GM19023 (cell line): ENCODE measurements around the gene MCC.

Experiments
- ATAC-seq: cut with Tn5 transposase; IDR thresholded peaks from one replicate; pipeline ENCODE4 v1.9.1; 2021; ENCODE audit warnings: mild to moderate bottlenecking, moderate library complexity; ENCODE audit not compliant: unreplicated experiment

Gene MCC

DNA sequence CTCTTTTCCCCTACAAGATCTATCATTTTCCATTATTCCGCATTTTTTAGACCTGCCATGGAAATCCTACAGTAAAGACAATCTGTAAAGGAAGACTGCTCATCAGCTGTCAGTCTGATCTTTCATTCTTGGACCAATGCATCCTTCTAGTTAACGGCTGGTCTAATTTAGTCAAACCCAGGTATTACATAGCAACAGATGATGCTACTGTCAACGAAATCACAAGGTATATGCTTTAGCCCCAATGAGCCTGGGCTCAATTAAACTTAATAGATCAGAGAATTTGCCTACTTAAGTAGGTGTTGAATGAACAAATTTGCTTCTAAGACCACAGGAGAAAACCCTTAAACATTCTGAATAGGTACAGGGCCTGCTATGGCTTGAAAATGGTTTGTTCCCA lies 260.5 kb downstream of the MCC start:
- ATAC-seq, result no peak

DNA sequence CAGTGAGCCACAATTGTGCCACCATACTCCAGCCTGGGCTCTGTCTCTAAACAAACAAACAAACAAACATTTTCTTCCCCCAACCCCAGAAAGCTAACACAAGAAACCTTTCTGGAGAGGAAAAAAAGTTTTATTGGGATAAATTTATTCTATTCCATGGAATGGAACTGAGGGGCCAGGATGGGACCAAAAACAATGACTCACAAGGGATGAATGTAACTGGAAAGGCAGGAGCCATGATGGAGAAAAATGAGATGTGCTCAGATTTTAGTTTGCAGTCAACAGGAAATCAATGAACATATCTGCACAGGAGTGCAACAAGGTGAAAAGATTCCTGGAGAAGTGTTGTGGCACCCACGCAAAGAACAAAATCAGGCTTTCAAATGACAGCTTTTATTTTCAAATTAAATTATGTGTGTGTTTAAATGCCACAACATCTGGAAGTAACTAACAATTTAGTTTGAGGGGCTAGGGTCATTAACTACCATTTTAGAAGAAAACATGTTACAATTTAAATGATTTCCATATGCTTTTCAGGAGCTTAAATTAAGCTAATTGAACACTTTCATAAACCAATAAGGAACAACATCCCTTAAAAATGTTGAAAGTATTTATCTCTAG lies 262.0 kb downstream of the MCC start:
- no peak for ATAC-seq

DNA sequence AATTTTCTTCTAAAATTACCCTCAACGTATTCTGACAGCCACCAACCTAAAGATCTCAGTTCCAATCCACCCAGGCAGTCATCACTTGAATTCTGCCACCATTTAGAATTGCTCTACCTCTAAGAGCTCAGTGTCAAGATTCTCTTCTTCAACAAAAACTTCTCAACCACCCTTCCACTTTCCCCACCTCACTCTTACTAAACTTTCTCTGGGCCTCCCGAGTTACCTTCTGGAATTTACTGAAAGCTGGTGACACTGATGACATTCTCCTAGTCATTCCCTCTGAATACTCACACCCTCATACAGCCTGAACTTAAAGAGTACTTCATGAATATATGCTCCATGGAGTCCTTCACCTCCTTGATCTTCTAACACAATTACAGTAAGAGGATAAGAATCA lies 263.0 kb downstream of the MCC start:
- ATAC-seq, result no peak

DNA sequence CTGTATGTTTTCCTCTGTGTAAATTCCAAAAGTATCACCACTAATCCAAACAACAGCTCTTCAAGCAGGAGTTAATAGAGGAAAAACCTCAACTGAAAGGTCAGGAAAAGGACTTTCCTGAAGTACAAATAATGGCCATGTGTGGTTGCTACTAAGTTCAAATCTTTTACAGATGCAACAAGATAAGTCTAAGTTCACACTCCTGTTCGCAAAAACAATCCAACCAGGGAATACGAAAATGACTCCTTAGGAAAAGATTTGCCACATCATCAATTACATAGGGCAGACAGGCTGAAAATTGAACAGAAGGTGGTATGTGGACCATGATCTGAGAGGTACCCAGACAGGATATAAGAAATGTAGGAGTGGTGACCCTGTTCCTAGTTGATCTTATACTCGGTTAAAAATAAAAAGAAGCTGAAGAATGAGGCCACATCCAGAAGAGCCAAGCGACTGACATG lies 263.6 kb downstream of the MCC start:
- no peak for ATAC-seq

DNA sequence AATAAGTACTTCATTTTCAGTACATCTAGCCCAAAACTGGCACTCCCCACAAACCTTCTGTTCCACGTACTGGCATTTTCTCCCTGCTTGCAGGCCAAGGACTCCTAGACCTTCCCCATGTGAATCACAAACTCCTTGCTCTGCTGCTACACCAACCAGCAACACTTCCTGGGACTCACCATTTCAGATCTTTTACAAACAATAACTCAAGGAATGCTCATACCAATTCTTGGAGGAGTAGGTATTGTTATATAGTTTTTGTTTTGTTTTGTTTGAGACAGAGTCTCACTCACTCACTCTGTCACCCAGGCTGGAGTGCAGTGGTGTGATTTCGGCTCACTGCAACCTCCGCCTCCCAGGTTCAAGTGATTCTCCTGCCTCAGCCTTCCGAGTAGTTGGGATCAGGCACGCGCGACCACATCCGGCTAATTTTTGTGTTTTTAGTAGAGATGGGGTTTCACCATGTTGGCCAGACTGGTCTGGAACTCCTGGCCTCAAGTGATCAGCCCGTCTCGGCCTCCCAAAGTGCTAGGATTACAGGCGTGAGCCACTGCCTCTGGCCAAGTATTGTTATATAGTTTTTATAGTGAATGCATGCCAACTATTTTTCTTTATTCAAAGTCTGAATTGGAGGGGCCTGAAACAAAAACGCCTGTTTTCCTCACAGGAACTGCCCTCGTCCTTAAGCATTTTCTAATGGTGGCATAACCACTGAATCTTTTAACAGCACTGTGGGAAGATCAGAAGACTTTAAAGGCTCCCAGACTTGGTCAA lies 264.2 kb downstream of the MCC start:
- ATAC-seq, result no peak

DNA sequence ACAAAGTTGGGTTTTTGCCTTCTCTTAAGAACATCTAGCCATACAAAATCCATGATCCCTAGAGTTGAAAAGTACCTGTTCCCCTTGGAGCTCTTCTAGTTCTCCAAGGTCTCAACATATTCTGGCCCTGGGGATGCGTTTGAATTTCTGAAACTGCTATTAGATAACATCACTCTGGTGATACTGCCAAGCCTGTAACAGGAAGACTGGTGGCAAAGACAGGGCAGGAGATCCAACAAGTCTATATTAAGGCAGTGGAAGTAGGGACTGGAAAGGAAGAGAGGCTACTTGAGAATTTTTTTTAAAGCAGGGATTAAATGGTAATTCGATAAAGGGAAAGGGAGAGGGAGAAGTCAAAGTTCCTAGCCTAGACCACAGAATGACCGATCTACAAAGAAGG lies 264.9 kb downstream of the MCC start:
- ATAC-seq, result no peak

DNA sequence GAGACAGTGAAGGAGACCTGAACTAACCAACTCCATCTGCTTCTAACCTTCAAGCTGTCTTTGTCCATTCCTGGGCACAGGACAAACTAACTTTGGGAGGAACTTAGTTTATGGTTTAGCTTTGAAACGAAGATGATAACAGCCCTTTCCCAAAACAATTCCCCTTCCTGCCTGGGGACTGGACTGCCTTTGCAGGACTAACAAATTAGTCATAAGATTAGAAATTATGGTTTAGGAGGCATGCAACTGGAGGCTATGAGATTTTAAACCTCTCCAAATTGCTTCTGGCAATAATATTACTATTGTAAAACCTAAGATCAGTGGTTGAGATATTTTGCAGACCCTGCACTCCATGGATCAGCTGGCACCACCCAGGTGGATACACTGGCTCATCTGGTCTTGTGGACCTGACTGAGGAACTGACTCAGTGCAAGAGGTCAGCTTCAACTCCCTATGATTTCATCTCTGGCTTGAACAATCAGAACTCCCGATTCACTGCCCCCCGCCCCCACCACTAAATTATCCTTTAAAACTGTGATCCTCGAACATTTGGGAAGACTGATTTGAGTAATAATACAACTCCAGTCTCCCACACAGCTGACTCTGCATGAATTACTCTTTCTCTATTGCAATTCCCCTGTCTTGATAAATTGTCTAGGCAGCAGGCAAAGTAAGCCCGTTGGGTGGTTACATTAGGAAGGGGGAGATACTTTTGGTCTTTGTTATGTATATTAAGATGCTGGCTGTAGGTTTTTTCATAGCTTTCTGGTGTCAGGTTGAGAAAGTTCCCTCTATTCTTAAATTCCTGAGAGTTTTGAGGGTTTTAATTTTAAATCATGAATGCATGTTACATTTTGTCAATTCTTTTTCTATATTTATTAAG lies 266.7 kb downstream of the MCC start:
- no peak for ATAC-seq

DNA sequence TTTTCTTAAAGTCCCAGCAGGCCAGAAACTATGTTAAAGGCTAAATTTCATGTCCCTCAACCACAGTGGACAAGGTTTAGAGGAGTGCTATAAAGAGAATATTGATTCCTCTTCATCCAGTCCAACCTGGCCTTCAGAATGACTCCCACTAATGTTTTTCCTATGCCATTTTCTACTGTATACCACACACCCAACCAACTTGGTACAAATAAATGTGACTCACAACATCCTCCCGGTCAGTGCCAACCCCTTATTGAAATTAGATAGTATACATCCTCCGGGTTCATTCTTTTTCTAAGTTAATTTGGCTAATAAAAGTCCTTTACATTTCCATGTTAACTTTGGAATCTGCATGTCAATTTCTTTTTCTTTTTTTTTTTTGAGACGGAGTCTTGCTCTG lies 268.6 kb downstream of the MCC start:
- no peak for ATAC-seq

DNA sequence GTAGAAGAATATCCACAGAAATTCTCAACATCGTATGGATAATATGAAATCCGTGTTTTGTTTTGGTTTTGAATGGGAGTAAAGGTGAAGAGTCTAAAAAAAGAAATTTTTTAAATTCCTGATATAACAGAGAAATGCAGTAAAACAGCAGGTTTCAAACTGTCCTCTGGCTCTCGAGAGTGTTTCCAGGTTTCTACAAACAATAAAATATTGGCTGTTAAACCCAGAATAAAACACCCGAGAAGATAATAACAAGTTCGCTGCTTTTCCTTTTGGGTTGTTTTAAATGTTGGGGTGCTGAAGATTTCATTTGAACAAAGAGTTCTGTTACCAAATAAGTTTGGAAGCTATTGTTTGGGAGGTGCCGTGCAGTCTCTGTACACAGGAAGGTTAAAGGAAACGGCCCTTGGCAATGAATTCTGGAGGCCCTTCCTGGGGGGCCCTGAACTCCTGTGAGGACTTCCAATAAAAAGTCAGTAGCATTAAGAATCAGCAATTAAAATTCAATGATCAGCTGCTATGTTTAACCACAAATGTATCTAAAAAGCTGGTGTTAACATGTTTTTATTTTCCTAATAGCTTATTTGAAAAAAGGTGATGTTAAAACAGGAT lies 269.2 kb downstream of the MCC start:
- ATAC-seq, result no peak

DNA sequence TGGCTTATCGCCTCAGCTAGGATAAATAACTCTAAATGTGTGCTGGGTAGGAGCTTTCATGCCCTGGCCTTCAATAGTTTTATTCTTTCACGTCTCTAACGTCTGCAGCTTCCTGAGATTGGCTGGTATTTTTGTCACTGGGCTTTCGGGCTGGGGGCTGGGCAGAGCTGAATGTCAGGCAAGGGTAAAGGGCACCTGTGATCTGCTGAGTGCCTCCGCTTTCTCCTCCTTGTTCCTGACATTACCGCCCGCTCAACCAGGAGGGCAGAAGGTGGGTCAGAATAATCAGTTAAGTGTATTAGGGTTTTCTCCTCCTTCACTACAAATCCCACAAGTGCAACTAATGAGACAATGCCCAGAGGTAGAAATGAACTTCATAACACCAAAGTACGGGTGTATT lies 270.1 kb downstream of the MCC start:
- ATAC-seq, result no peak

DNA sequence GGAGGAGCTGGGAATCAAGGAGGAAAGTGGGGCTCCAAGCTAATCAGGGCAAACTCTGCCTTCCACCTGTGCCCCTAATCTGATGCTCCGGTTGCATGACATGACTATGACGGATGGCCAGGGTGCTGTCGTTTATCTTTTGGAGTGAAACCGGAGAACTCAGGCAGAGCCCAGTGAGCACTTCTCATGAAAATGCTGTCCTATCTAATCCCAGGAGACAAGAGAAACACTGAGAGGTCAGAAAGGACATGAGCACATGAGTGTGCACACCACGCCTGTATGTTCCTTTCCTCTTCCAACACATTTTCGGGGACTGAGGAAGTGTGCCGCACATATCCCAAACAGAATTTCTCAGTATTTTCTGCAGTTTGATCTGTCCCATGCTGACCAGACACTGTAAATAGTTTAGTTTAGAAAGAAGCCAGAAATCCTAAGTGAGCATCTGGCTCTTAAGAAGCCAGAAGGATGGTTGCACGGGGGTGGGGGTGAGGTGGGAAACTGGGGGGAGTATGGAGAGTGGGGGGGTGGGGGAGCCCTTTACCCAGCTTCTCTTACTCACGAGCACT lies 270.6 kb downstream of the MCC start:
- ATAC-seq, result no peak

DNA sequence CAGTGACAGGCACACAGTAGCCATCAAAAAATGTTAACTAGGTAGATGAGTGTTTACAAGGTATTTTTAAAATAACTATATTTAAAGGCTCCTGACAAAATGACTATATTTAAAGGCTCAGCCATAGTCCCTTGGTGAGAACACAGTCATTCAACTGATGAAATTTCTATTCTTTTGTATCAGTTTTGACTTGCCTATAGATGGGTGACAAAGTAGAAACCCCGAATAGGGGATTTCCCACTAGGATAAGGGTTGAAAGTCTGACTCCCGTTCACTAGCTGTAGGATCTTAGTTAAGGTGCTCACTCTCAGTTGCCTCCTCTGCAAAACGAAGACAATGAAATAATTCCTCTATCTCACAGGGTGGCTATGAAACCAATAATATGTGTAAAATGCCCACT lies 271.7 kb downstream of the MCC start:
- ATAC-seq, result no peak

DNA sequence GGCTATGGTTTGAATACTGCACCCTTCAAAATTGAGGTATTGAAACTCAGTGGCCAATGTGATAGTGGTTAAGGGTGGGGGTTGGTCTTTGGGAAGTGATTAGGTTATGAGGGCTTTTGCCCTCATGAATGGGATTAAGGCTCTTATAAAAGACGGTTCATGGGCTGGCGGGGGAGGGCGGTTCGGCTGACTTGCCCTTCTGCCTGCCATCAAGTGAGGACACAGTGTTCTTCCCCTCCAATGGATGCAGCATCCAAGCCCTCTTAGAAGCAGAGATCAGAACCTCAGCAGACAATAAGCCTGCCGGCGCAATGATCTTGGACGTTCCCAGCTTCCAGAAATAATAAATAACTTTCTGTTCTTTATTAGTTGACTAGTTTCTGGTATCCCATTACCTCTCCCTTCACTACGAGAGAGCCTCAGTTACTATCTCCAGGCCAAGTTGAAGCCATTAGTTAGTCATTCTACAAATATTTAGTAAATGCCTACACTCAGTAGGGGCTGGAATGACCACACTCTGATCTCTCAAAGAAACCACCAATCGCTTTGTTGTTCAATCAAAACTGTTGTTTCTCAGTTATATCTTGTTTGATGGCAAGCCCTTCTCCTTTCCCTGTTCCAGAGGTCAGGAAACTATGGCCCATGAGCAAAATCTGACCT lies 272.7 kb downstream of the MCC start:
- ATAC-seq, result no peak

DNA sequence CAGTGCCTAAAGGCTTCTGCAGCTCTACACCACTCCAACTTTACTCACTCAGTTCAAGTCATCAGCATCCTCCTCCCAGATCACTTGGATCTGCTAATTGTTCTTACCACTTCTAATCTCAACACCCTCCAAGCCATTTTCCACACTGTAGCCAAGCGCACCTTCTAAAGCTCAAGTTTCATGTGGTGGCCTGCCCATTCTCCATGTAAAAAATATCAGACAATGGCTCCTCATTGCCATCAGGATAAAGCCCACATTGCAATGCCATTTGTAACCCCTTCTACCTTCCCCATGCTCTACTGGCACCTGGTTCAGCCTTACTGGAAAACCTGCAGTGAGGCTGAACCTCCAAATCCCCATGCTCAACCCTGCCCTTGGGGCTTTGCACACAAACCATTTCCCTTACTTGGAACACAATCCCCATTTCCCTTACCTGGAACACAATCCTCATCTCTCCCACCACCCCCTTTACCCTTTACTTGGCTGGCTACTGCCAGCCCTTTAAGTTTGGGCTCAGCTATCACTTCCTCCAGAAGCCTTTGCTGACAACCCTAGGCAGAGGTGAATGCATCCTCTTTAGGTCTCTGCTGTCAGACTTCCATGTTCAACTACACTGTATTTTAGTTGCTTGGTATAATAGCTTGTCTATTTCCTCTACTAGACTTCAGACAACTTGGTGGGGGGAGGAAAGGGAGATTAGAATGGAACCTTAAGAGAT lies 273.5 kb downstream of the MCC start:
- no peak for ATAC-seq

DNA sequence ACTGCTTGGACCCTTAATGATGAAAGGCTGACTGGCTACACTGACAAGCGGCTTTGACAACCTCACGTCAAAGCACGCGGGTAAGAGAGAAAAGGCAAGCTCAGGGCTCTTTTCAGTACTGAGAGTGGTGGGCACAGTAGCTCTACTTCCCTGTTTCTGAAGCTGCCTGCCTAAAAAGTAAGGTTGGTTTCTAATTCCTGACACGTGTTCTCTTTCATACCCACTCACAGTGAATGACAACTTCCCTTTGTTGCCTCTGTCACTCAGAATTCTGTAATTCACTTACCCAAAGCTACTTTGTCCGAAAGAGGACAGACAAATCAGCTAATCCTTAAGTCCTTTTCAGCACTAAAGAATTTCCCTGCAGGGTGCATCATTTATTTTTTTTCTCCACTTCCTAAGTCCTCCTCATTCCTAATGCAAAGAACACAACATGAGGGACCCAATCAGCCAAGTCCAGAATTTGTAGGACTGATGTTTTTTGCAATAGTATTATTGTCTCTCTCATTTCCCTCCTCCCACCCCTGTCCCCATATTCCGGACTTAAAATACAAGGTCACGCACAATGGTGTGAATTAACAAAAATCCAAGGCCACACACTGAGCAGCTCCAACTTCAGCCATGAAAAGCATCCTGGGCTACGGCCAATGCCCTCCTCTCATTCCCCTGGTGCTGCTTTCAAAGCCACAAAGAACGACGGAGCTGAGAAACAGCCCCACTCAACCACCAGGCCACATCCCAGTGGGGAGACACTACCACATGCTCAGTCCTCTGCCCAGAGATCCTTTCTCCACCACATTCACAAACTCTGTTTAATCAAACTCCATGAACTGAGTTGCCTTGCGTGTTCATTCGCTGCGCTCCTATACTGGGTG lies 274.5 kb downstream of the MCC start:
- ATAC-seq, result peak; percentile 52

DNA sequence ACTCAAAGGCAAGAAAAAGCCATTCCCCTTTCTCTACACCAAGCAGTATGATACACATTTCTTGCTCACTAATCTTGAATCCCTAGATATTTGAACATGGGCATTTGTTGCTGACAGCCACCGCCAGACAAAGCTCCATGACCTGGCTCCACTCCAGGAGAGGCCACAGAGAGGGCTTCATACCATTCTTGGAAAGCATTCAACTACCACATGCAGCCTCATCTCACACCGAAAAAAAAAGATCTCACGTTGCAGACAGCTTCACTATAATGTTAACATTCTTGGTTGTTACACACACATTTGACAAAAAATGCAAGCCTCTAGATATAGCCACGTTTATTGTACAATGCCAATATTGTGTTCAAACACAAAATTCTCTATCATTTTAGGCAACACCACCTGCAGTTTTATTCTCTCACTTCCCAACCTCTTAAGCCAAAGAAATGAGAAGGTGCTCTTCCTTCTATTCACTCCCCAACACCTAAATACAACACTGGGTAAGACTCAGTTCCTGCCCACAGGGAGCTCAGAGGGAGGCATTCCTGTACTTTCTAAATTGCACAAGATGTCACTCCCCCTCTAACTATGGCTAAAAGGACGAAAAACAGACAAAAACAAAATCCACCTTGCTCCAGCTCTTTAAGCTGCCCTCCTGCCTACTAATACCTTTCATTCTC lies 275.9 kb downstream of the MCC start:
- ATAC-seq, result no peak

DNA sequence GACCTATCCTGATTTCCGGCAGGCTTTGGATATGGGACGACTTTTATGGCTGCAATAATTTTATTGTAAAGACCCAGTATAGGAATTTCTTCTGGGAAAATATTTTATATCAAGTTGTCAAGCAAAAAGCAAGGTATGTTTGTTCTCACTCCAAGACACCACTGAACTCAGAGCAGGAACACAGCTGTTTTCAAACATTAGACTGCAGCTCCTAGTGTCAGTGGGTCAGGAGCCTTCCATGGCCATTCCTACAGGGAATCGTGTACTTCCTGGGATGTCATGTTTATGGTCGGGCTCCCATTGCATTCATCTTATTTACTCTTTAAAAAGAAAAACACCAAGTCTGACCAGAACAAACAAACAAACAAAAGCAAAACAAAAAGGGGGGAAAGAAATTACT lies 278.8 kb downstream of the MCC start:
- no peak for ATAC-seq

DNA sequence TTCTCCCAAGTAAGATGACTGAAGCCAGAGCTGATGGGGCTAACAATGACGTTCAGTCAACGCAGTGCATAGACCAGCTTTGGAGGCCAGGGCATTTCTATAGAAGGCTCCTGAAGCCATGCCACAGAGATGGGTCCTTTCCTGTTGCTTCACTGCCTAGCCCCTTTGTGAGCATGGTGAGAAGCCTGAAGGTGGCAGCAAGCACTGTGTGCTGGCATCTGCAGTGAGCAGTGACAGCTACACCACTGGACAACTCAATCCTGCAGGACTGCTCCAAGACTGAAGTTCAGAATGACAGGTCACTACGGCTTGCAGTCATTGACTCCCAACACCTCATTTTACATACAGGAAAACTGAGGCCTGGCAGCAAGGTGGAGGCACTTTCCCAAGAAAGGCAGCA lies 282.4 kb downstream of the MCC start:
- ATAC-seq, result no peak
